Body of pancreas (tissue), 4 donors: ENCODE measurements around the gene NR6A1.

Source experiments
- POLR2A ChIP-seq, 3 donors: fragments of 450-650 bp; IDR thresholded peaks; one replicate each; pipeline ENCODE4 v1.6.1; 2016; ENCODE audit warnings: antibody characterized with exemption in 3 of 3, mild to moderate bottlenecking in 2 of 3
- TF ChIP-seq, protein P1 (sequence below), 7 experiments: fragments of 450-650 bp in 4 of 7; fragments of 200-600 bp in 3 of 7; sonication (generic) in 3 of 7; IDR thresholded peaks; one replicate each; pipeline ENCODE4 v1.5.1; 2016 to 2019; ENCODE audit warnings: antibody characterized with exemption in 7 of 7

DNA sequence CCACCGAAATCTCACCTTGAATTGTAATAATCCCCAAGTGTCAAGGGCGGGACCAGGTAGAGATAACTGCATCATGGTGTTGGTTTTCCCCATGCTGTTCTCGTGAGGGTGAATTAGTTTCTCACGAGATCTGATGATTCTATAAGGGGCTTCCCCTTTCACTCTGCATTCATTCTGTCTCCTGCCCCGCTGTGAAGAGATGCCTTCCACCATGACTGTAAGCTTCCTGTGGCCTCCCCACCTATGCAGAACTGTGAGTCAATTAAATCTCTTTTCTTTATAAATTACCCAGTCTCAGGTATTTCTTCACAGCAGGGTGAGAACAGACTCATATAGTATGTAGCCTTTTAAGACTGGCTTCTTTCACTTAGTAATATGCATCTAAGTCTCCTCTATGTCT lies 135.8 kb downstream of the NR6A1 start:
- TF ChIP-seq, protein P1, sequence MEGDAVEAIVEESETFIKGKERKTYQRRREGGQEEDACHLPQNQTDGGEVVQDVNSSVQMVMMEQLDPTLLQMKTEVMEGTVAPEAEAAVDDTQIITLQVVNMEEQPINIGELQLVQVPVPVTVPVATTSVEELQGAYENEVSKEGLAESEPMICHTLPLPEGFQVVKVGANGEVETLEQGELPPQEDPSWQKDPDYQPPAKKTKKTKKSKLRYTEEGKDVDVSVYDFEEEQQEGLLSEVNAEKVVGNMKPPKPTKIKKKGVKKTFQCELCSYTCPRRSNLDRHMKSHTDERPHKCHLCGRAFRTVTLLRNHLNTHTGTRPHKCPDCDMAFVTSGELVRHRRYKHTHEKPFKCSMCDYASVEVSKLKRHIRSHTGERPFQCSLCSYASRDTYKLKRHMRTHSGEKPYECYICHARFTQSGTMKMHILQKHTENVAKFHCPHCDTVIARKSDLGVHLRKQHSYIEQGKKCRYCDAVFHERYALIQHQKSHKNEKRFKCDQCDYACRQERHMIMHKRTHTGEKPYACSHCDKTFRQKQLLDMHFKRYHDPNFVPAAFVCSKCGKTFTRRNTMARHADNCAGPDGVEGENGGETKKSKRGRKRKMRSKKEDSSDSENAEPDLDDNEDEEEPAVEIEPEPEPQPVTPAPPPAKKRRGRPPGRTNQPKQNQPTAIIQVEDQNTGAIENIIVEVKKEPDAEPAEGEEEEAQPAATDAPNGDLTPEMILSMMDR (IDR thresholded peaks at IDR 0.05): no peak
- no peak for TF ChIP-seq POLR2A (IDR thresholded peaks at IDR 0.05)
